Fibroblast of skin of back (primary cell): ENCODE results near the gene SCAP.
"Not testable (repeated sequence)": the region's sequence is repeated elsewhere in the genome, so short reads cannot be mapped to it uniquely, and the experiment has no call there.

Experiments
- DNase-seq: peaks from one replicate; pipeline ENCODE4 v3.0.0-alpha.2; 2013

The SCAP gene

DNA sequence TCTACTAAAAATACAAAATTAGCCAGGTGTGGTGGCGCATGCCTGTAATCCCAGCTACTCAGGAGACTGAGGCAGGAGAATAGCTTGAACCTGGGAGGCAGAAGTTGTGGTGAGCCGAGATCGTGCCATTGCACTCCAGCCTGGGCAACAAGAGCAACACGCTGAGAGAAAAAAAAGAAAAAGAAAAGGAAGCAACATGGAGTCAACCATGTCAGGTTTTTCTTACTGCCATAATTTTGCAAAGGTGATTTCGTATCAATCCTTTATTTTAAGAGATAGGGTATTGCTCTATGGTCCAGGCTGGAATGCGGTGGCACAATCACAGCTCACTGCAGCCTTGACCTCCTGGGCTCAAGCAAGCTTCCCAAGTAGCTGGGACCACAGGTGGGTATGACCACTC is 4.5 kb upstream of the SCAP start:
- DNase-seq, result not testable (repeated sequence)

GRCh38 chr3:47479826-47480160 is 4.1 kb upstream of the SCAP start:
- no peak for DNase-seq

GRCh38 chr3:47478022-47478421 is 2.3 kb upstream of the SCAP start:
- no peak for DNase-seq

DNA sequence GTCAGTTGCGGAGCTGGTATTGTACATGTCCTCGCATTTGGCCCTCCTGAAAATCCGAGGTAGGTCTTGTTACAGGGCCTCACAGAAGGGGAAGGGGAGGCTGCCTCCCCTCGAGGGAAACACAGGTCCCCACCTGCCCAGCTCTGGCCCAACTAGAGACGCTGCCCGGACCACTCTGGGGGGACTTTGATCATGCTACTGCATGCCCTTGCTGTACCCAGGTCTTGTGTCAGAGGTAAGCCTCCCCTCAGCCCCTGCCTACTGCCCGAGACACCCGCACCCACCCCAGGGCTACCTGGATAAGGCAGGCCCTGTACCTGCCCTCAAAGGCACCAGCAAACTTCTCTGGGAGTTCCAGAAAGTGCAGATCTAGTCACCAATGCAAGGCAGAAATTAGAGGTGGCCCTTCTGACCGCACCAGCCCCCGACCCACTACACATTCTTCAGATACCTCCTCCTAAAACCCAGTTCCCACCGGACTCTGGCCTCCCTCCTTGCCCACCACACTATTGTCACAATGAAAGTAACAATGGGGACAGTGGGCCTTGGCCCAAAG is 981 bp upstream of the SCAP start:
- no peak for DNase-seq

DNA sequence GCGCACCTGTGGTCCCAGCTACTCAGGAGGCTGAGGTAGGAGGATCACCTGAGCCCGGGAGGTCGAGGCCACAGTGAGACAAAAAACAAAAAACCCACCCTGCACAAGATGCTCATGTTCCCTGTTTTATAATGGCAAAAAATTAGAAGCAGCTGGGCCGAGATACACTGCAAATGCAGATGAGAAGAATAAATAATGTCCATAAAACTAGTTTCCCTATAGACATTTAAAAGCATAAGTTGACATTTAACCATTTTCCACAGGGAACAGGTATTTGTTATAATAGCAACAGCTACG is 537 bp upstream of the SCAP start:
- no peak for DNase-seq

DNA sequence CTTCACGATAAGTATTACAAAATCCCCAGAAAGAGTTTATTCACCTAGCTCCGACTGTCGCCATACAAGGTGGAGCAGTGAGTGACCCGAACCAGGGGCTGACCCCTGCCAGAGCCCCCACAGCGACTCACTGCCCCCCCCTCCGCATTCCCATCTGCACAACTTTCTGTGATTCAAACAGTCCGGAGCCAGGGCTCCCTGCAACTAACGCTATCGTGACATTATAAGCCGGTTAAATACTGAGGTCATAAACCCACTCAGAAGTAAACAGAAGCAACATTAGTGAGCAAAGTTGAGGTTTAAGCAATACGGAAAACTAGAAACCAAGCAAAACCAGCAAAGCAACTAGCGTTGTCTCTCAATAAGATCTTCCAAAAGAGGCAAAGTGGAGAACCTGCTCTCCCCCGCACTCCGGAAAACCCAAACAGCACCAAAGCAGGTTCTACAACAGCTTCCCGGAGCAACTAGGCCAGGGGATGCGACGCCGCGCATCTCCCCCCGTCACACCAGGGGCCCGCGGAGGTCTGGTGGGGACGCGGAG is 642 bp downstream of the SCAP start:
- peak; percentile 27 for DNase-seq

GRCh38 chr3:47473391-47473790 is 2.4 kb downstream of the SCAP start:
- no peak for DNase-seq

GRCh38 chr3:47469616-47470015 is 6.1 kb downstream of the SCAP start:
- no peak for DNase-seq

- DNase-seq, result not testable (repeated sequence)
Observed at GRCh38 chr3:47468315-47468714, 7.4 kb downstream of the SCAP start.

DNA sequence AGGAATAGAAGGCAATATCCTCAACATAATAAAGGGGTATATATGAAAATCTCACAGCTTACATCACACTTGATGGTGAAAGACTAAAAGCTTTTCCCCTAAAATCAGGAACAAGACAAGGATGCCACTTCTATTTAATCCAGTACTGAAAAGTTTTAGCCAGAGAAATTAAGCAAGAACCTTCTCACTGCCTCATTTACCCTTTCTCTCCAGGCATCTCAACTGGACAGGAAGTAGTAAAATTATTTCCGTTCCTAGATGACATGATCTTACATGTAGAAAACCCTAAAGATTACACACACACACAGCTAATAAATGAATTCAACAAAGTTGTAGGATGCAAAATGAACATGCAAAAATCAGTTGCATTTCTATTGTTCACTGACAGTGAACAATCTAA is 11.2 kb downstream of the SCAP start:
- no peak for DNase-seq

DNA sequence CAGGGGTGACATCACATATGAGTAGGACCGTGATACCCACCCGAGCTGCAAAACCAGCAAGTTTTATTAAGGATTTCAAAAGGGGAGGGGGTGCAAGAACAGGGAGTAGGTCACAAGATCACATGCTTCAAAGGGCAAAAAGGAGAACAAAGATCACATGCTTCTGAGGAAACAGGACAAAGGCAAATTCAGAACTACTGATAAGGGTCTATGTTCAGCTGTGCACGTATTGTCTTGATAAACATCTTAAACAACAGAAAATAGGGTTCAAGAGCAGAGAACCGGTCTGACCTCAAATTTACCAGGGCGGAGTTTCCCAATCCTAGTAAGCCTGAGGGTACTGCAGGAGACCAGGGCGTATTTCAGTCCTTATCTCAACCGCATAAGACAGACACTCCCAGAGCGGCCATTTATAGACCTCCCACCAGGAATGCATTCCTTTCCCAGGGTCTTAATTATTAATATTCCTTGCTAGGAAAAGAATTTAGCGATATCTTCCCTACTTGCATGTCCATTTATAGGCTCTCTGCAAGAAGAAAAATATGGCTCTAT is 16.1 kb downstream of the SCAP start:
- not testable (repeated sequence) for DNase-seq

DNA sequence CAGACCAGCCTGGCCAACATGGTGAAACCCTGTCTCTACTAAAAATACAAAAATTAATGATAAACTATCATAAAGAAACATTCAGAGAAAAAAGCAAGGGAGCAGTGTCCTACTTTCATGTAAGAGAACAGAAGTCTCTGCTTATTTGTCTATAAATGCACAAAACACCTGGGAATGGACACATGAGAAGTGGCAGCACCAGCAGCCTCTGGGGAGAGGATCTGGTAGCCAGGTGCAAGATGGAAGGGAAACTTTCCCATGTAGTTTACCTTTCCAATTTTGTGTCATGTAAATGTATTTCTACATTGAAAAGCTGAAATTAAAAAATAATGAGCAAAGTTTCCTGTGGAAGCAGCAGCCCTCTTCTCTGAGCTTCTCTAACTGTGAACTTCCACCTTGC is 18.8 kb downstream of the SCAP start:
- no peak for DNase-seq

- DNase-seq, result no peak
Observed at GRCh38 chr3:47455806-47456452, 19.8 kb downstream of the SCAP start.

DNA sequence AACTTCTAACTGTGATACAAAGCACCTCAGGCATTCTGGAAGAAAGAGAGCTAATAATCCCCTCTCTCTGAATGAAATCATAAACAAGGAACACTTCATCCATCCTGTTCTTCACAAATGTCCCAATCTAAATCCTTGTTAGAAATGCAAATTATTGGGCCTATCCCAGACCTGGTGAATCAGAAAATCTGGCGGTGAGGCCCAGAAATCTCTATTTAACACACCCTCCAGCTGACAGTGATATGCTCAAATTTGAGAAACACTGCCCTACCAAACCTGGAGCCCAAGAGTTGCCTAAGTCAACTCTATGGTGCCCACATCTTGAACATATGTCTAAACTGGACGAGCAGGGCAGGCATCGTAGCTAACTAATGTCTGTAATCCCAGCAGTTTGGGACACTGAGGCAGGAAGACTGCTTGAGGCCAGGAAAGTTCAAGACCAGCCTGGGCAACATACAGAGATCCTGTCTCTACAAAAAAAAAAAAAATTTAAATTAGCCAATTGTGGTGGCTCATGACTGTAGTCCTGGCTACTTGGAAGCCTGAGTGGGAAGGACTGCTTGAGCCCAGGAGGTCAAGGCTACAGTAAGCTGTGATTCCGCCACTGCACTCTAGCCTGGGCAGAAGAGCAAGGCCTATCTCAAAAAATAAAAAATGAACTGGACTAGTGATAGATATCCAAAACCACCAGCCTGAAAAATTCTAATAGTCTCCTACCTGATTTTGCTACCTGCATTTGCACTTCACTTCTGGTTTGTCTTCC is 23.1 kb downstream of the SCAP start:
- no peak for DNase-seq

- DNase-seq, result no peak
Observed at GRCh38 chr3:47444103-47444502, 31.6 kb downstream of the SCAP start.

GRCh38 chr3:47443611-47443995 is 32.1 kb downstream of the SCAP start:
- DNase-seq, result no peak

- DNase-seq, result no peak
Observed at GRCh38 chr3:47441796-47442551, 33.8 kb downstream of the SCAP start.

- DNase-seq, result no peak
Observed at GRCh38 chr3:47440131-47440530, 35.6 kb downstream of the SCAP start.

DNA sequence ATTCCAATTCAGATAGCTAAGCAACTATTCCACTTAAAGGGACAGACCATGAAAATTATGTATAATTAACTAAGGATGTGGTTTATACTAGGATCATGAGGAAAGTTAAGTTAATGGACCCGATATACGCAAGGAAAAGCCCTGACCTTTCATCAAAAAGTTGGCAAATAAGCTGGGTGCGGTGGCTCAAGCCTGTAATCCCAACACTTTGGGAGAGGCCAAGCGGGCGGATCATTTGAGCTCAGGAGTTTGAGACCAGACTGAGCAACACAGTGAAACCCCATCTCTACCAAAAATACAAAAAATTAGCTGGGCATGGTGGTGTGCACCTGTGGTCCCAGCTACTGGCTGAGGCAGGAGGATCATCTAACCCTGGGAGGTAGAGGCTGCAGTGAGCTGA is 39.6 kb downstream of the SCAP start:
- no peak for DNase-seq

DNA sequence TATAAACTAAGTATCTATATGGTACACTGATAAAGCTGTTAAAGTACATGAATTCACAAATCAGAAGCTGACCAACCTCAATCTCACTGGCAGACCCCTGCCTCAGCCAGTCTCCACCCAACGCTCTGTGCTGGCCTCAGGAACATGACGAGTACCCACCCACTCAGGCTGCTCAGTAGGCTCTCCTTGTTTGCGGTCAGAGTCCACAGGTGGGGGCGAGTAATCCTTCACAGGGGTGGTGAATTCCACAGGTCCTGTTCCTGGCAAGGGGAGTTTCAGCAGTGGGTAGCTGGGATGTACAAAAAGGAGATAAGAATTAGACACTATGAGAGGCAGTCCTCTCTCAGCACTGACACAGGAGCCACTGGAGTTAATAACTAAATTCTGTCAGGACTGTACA is 40.9 kb downstream of the SCAP start:
- DNase-seq, result no peak

GRCh38 chr3:47433796-47434195 is 41.9 kb downstream of the SCAP start:
- no peak for DNase-seq

DNA sequence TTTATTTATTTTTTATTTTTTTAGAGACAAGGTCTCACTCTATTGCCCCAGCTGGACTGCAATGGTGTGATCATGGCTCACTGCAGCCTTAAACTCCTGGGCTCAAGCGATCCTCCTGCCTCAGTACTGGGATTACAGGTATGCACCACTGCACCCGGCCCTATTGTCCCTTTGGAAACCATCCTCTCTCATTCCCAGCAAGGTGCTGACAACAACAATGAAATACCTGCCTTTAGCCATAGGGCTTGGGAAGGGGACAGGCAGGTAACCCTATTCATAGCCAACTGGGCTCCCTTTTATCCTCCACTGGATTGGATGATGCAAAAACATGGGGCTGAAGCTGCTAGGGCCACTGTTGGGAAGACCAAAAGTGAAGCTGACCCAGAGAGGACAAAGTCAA is 43.1 kb downstream of the SCAP start:
- DNase-seq, result no peak

DNA sequence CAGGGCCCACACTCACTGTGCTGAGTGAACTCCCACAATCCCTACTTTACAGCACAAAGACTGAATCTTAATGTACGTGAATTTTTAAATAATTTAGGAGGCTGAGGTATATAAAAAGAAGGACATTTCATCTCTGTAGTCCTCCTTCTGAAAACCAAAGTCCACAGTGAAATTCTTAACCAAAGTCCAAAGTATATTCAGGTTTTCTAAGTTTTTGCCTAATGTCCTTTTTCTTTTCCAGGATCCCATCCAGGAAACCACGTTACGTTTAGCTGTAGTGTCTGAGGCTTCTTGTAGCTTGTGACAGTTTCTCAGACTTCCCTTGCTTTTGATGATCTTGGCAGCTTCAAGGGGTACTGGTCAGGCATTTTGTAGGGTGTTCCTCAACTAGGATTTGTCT is 44.5 kb downstream of the SCAP start:
- no peak for DNase-seq
